Thyroid gland (tissue), 4 donors: ENCODE measurements around the gene ZSCAN1.
A peak's percentile ranks its signal among the peaks of the same experiment; 100 is the strongest.

Experiments used
- POLR2A ChIP-seq, 2 donors: fragments of 450-650 bp; IDR thresholded peaks; one replicate each; pipeline ENCODE4 v1.6.1; 2017; ENCODE audit warnings: antibody characterized with exemption in 2 of 2, mild to moderate bottlenecking in 2 of 2, moderate library complexity in 1 of 2
- TF ChIP-seq, protein P1 (sequence below), 6 experiments: fragments of 200-600 bp in 3 of 6; fragments of 450-650 bp in 3 of 6; sonication (generic) in 3 of 6; IDR thresholded peaks; one replicate each; pipeline ENCODE4 v1.5.1; 2016 to 2019; ENCODE audit warnings: antibody characterized with exemption in 6 of 6, mild to moderate bottlenecking in 2 of 6, inconsistent platforms in 1 of 6, moderate library complexity in 1 of 6

- TF ChIP-seq, protein P1, sequence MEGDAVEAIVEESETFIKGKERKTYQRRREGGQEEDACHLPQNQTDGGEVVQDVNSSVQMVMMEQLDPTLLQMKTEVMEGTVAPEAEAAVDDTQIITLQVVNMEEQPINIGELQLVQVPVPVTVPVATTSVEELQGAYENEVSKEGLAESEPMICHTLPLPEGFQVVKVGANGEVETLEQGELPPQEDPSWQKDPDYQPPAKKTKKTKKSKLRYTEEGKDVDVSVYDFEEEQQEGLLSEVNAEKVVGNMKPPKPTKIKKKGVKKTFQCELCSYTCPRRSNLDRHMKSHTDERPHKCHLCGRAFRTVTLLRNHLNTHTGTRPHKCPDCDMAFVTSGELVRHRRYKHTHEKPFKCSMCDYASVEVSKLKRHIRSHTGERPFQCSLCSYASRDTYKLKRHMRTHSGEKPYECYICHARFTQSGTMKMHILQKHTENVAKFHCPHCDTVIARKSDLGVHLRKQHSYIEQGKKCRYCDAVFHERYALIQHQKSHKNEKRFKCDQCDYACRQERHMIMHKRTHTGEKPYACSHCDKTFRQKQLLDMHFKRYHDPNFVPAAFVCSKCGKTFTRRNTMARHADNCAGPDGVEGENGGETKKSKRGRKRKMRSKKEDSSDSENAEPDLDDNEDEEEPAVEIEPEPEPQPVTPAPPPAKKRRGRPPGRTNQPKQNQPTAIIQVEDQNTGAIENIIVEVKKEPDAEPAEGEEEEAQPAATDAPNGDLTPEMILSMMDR (IDR thresholded peaks at IDR 0.05): peak in 4 of 6 experiments; percentile 15 to 37 (median 32)
- no peak for TF ChIP-seq POLR2A (IDR thresholded peaks at IDR 0.05)
Observed at GRCh38 chr19:58054901-58055874, 21.4 kb downstream of the ZSCAN1 start.
